Medulla oblongata (tissue), 1 donor: ENCODE data around the gene CEMP1.

Source experiments
- DNase-seq: peaks from one replicate; pipeline ENCODE4 v3.0.0-alpha.2; 2015; ENCODE audit errors: extremely low spot score

CEMP1 gene

DNA sequence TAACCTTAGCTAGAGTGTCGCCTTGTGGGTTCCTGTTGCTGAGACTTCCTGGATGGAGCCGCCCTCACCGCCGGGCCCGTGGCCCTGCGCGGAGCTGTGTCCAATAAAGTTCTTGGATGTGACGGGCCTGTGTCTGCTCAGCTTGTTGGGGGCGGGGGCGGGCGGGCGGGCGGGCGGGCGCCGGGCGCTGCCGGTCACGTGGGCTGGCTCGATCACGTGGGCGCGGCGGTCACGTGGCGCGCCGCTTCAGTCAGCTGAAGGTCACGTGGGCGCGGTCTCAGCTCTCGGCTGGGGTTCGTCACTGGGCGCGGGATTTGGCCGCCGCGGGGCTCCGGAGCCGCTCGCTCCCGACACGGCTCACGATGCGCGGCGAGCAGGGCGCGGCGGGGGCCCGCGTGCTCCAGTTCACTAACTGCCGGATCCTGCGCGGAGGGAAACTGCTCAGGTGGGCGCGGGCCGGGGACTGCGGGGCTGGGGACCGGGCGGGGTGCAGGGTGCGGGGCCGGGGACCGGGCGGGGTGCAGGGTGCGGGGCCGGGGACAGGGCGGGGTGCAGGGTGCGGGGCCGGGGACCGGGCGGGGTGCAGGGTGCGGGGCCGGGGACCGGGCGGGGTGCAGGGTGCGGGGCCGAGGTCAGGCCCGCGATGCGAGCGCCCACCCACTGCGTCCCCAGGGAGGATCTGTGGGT, 11.0 kb downstream of the CEMP1 start, which contains the start of gene AMDHD2:
Gene AMDHD2, plus strand, starts transcription at position 275 of the 687 bp plus-strand sequence. Its CDS starts 88 bp downstream, at position 363.
- DNase-seq = peak; percentile 87

DNA sequence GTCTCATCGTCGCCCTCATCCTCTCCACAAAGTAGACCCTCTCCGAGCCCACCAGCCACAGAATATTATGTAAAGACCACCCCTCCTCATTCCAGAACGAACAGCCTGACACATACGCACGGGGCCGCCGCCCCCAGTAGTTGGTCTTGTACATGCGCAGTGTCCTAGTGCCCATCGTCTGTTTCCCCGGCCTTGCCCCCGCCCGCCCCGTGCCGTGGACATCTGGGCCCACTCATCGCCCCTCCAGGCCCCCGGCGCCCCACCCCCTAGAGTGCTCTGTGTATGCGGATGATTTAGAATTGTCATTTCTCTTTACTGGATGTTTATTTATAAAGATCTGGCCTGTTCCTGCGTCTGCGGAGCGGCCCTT, 11.5 kb downstream of the CEMP1 start:
- no peak for DNase-seq

DNA sequence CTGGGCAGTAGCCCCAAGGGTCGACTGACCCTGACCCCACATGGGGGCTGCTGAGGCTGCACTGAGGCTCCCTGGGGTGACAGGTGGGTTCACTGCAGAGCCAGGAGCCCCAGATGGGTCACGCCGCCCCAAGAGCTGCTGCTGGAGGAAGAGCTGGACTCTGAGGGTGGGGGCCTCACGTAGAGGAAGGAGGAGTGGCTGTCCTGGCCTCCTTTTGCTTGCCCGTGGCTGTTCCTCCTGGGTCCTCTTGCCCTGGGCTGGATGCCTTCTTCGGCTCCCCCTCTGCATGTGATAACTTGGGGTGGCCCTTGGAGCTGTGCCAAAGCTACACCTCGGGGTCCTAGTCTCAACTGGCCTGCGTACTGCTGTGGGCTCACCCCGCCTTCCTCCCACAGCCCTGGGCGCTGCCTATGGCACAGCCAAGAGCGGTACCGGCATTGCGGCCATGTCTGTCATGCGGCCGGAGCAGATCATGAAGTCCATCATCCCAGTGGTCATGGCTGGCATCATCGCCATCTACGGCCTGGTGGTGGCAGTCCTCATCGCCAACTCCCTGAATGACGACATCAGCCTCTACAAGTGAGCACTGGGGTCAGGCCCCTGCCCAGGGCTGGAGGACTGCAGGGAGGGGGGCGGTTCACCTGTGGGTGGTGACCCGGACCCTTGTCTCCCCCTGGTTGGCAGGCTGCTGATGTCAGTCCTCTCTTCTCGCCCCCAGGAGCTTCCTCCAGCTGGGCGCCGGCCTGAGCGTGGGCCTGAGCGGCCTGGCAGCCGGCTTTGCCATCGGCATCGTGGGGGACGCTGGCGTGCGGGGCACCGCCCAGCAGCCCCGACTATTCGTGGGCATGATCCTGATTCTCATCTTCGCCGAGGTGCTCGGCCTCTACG, 12.1 kb downstream of the CEMP1 start:
- no peak for DNase-seq

- no peak for DNase-seq
Measured at GRCh38 chr16:2517954-2518605, 13.1 kb downstream of the CEMP1 start.

GRCh38 chr16:2516391-2517240, 14.6 kb downstream of the CEMP1 start:
- peak; percentile 74 for DNase-seq

DNA sequence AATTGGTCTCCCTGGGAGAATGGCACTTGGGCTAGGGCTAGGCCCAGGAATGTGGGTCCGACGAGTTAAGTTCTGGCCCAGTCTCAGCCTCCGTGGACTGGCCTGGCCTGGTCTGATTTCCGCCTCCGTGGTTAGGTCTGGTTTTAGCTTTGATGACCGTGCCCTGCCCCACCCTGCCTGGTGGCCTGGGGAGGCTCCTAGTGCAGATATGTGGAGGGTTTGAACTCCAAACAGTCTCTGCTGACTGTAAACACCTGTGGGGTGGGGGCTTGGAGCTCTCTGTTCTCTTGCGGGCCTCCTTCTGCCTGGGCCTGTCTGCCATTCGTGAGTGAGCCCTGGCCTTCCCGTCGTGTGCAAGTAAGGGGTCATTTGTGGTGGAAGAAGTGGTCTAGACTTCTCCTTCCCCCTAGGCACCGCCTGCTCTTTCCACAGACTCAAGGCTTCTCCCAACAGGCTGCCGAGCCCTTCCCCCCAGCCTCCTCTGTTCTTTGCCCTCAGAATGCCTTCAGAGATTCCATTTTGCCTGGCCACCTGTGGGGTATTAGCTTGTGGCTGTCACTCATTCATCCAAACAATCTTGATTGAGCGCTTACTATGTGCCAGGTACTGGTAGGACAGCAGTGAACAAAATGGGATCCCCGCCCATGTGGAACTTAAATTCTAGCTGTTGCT, 15.9 kb downstream of the CEMP1 start:
- no peak for DNase-seq

DNA sequence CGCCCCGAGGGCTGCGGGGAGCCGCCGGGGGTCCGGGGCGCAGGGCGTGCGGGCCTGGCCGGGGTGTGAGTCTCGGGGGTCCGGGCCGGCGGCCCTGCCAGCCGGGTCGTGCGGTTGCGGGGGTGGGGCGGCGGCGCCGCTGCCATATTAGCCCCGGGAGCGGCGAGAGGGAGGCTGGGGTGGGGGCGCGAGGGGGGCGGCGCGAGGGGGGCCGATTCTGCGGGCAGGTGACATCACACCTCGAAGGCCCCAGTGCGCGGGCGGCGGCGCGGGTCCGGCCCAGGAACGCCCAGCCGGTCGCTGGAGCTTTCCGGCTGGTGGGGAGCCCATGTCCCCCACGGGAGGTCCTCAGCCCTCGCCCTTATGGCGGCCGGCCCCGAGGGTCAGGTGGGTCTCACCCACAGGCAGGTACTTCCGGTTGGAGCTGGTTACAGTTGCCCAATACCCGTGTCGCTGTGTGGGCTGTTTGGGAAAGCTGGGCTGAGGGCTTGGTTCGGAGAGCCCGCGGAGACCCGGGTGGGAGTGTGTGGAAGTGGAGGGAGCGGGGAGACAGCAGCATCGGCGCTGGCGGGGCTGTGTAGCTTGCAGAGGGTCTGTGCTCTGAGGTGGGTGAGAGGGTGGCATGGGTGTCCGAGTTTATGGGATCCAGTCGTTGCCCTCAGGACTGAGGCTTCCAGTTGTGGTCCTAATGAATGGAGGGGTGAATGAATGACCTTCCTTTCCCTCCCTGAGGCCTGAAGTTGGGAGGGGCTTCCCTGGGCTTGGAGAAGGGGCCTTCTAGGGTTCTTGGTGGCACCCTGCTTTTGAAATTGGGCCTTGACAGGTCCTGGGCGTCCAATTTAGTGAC, 16.7 kb downstream of the CEMP1 start:
- no peak for DNase-seq

DNA sequence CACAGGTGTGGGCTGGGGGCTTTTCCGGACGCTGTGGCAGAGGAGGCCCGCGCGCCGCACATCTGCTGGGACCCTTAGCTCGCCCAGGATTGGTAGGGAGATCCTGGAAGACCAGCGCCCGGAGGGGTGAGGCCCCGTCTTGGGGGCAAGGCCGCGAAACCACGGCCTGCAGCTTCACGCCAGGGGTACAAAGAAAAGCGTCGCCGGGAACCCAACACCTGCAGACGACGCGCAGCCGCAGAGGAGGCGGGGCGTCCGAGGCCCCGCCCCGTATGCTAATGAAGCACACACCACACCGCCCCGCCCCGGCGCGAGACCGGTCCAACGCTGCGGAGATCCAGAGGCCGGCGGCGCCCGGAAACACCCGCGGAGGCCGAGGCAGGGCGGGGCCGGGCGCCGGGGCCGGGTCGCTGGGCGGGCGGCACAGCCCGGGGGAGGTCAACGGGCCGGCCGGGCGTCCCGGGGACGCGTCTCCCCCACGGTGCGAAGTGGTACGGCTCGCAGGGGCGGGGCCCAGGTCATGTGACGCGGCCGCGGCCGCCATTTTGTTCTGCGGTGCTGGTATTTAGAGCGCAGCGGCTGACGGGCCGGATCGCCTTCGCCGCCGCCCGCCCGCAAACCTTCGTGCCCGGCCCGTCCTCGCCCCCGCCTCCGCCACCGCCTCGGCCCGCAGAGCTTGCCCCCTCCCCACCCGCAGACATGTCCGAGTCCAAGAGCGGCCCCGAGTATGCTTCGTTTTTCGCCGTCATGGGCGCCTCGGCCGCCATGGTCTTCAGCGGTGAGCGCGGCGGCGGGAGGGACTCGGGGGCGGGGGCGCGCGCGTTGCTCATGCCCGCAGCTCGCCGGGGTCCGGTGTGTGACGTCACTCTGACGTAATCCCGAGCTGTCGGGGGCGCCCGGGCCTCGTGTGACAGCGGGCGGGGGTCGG, 17.5 kb downstream of the CEMP1 start, which contains the start of gene ATP6V0C:
Gene ATP6V0C, plus strand, starts transcription at position 548 of the 928 bp plus-strand sequence. Its CDS starts 152 bp downstream, at position 700.
- DNase-seq = peak; percentile 93

- DNase-seq = no peak
Measured at GRCh38 chr16:2512735-2513404, 18.3 kb downstream of the CEMP1 start.

DNA sequence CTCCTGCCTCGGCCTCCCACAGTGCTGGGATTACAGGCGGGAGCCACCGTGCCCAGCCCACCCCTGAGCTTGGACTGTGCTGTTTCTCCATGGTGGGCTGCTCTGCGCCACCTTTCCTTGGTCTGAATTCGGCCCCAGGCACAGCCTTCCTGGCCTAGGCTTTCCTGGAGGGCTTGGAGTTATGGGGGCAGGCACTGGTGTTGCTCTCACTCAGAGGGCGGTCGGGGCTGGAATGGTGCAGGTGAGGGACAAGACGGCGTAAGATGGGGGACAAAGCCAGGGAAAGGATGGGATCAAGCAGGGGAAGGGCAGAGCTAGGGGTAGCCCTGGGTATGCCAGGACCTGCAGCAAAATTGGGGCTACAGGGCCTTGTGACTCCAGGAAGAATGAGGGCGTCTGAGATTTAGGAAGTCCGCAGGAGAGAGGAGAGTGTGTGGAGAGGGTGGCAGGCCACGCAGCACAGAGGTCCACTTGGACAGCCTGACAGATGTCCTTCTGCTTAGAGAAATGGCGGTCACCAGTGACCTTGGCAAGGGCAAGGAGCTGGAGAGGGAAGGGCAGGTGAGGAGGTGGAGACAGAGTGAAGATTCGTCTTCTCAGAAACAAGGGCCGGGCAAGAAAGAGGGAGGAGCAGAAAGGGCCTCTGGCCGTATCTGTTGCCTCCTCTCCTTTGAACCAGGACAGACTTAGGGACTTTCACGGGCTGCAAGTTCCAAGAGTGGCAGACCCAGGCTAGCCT, 19.0 kb downstream of the CEMP1 start:
- no peak for DNase-seq

GRCh38 chr16:2511128-2511800, 19.9 kb downstream of the CEMP1 start:
- no peak for DNase-seq

- no peak for DNase-seq
Measured at GRCh38 chr16:2508722-2509400, 22.3 kb downstream of the CEMP1 start.

DNA sequence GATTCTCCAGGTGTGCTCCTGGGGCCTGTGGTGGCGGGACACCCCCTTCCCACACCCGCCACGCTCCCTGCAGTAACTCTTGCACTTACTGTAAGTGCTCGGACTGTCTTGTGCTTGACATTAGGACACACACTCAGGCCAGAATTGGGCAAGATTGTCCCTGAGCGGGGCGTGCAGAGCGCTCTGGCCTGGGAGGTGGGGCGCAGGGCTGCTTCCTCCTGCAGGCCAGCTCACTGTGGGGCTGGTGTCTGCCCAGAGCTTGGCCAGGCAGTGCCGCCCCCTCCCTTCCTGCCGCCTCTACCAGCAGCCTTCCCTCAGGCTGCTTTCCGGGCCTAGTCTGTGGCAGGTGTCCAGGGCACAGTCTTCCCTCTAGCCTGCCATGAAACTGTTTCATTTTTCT, 23.5 kb downstream of the CEMP1 start:
- DNase-seq = peak; percentile 38

GRCh38 chr16:2507052-2507659, 24.1 kb downstream of the CEMP1 start:
- peak; percentile 67 for DNase-seq

GRCh38 chr16:2505695-2506094, 25.5 kb downstream of the CEMP1 start:
- DNase-seq = no peak
